22Rv1 (cell line): ENCODE results near the gene ARHGEF19.

Experiments
- CTCF ChIP-seq: fragments of 450-650 bp; IDR thresholded peaks from 2 replicates; pipeline ENCODE4 v1.5.1; 2017; ENCODE audit warnings: mild to moderate bottlenecking
- ZFX ChIP-seq: fragments of 450-650 bp; IDR thresholded peaks from 2 replicates; pipeline ENCODE4 v1.6.1; 2017; ENCODE audit warnings: antibody characterized with exemption, borderline replicate concordance

GRCh38 chr1:16149146-16149545 is 63.3 kb downstream of the ARHGEF19 start:
- TF ChIP-seq CTCF (no peak), ZFX (no peak)
